GM12878 (cell line): ENCODE measurements around the gene MAP3K5. TPM values are rescaled to one million over a fixed set of nuclear protein-coding genes. Genes with fewer than 3 reads are reported as not detected.

Experiments
- CBX3 ChIP-seq: fragments of 200-600 bp; sonication (generic); IDR thresholded peaks from 2 replicates; pipeline ENCODE4 v1.6.1; 2016; ENCODE audit warnings: low read depth, borderline replicate concordance
- CHD2 ChIP-seq: IDR thresholded peaks from 2 replicates; pipeline ENCODE4 v1.6.1; 2011; ENCODE audit warnings: low read depth, low read length, improper control_type of control experiment, borderline replicate concordance
- CREB1 ChIP-seq: IDR thresholded peaks from 2 replicates; pipeline ENCODE4 v1.6.1; 2012; ENCODE audit warnings: low read depth, mild to moderate bottlenecking, inconsistent platforms
- E4F1 ChIP-seq: fragments of 450-650 bp; IDR thresholded peaks from 2 replicates; pipeline ENCODE4 v1.6.1; 2018; ENCODE audit warnings: borderline replicate concordance, mild to moderate bottlenecking; ENCODE audit not compliant: partially characterized antibody
- HDAC2 ChIP-seq: fragments of 200-600 bp; sonication (generic); IDR thresholded peaks from 2 replicates; pipeline ENCODE4 v1.6.1; 2017
- IRF3 ChIP-seq: fragments of 450-650 bp; IDR thresholded peaks from 2 replicates; pipeline ENCODE4 v1.6.1; 2014; ENCODE audit warnings: mild to moderate bottlenecking
- KDM1A ChIP-seq: fragments of 200-600 bp; sonication (generic); IDR thresholded peaks from 2 replicates; pipeline ENCODE4 v1.6.1; 2016; ENCODE audit warnings: borderline replicate concordance
- KLF5 ChIP-seq: fragments of 450-650 bp; IDR thresholded peaks from 2 replicates; pipeline ENCODE4 v1.6.1; 2014; ENCODE audit warnings: mild to moderate bottlenecking; ENCODE audit not compliant: partially characterized antibody
- MAX ChIP-seq: IDR thresholded peaks from 2 replicates; pipeline ENCODE4 v1.6.1; 2012; ENCODE audit warnings: low read depth, low read length, improper control_type of control experiment
- MTA3 ChIP-seq: IDR thresholded peaks from 2 replicates; pipeline ENCODE4 v1.6.1; 2012; ENCODE audit warnings: low read length, inconsistent platforms, borderline replicate concordance
- POLR2A ChIP-seq: IDR thresholded peaks from 2 replicates; pipeline ENCODE4 v1.6.1; 2011; ENCODE audit warnings: low read depth, mild to moderate bottlenecking, low read length
- POLR2AphosphoS2 ChIP-seq: IDR thresholded peaks from 2 replicates; pipeline ENCODE4 v1.6.1; 2011; ENCODE audit warnings: low read depth, mild to moderate bottlenecking, low read length, improper control_type of control experiment, moderate library complexity
- REST ChIP-seq: IDR thresholded peaks from 2 replicates; pipeline ENCODE4 v1.6.1; 2012; ENCODE audit warnings: mild to moderate bottlenecking, low read depth, low read length
- SIX5 ChIP-seq: IDR thresholded peaks from 2 replicates; pipeline ENCODE4 v1.6.1; 2011; ENCODE audit warnings: mild to moderate bottlenecking, low read depth, low read length, moderate library complexity; ENCODE audit not compliant: severe bottlenecking
- SMC3 ChIP-seq: IDR thresholded peaks from 2 replicates; pipeline ENCODE4 v1.6.1; 2011; ENCODE audit warnings: low read length, improper control_type of control experiment, borderline replicate concordance
- SREBF1 ChIP-seq: IDR thresholded peaks from 2 replicates; pipeline ENCODE4 v1.6.1; 2012; ENCODE audit warnings: mild to moderate bottlenecking, low read length
- YBX1 ChIP-seq: fragments of 450-650 bp; IDR thresholded peaks from 2 replicates; pipeline ENCODE4 v1.6.1; 2016; ENCODE audit warnings: antibody characterized with exemption
- ZNF217 ChIP-seq: fragments of 450-650 bp; IDR thresholded peaks from 2 replicates; pipeline ENCODE4 v1.6.1; 2017; ENCODE audit warnings: antibody characterized with exemption, mild to moderate bottlenecking
- ZNF274 ChIP-seq: IDR thresholded peaks from one replicate; pipeline ENCODE4 v1.8.0; 2011; ENCODE audit not compliant: insufficient read length, insufficient read depth
- ZNF592 ChIP-seq: fragments of 450-650 bp; IDR thresholded peaks from 2 replicates; pipeline ENCODE4 v1.6.1; 2017; ENCODE audit warnings: mild to moderate bottlenecking, moderate library complexity
- polyA plus RNA-seq, 11 experiments: library from polyadenylated mRNA; depleted of rRNA in 4 of 11; unstranded in 6 of 11; stranded (reverse) in 5 of 11; fragments of >200 nt; fragmentation: Nextera tagmentation in 4 of 11; fragmentation: Illumina TruSeq in 1 of 11; extraction: Ambion mirVana in 4 of 11; extraction: Trizol in 1 of 11; gene quantifications; 1 replicate in 1 of 11; 2 replicates in 10 of 11; pipeline versions ENCODE4 v1.2.1 to v1.2.3, GENCODE V29; 2011 to 2016; ENCODE audit warnings: inconsistent platforms in 2 of 11, missing spikeins in 2 of 11, low read depth in 1 of 11
- total RNA-seq, 4 experiments: library from RNA; depleted of rRNA in 3 of 4; stranded (reverse); fragments of >200 nt in 3 of 4; fragmentation: Illumina TruSeq in 1 of 4; extraction: Trizol in 1 of 4; gene quantifications; 2 replicates each; pipeline versions ENCODE4 v1.2.1 to v1.2.3, GENCODE V29; 2013 to 2021

The MAP3K5 gene
- total and polyA plus RNA-seq, 10 of the 15 experiments (the other 5 are each of a cell fraction or from before 2014, with no cell fraction given): 5.4 to 34.3 (median 26.4) TPM

GRCh38 chr6:136822376-136823127 lies 30.3 kb upstream of the MAP3K5 start, which contains the start of gene PEX7 (continued):
- TF ChIP-seq IRF3 (no peak), CBX3 (no peak), SREBF1 (0 out of 2 replicates have a peak, but pooled peaks have one; percentile 32), KDM1A (no peak), KLF5 (peak; percentile 12), E4F1 (no peak), MTA3 (no peak), HDAC2 (no peak), ZNF274 (no peak), ZNF592 (peak; percentile 67), ZNF217 (peak; percentile 83), MAX (peak; percentile 46), POLR2AphosphoS2 (no peak), CHD2 (peak; percentile 48), YBX1 (no peak), CREB1 (peak; percentile 46; the same call in 1 of the 2 replicates), POLR2A (peak; percentile 90), SMC3 (peak; percentile 34; the same call in 1 of the 2 replicates), REST (no peak), SIX5 (peak; percentile 74)
